GM23338 (cell line): ENCODE measurements around the gene PAM16. TPM values are rescaled to one million over a fixed set of nuclear protein-coding genes. Genes with fewer than 3 reads are reported as not detected.

Source experiments
- ATAC-seq: fragments of 200-7000 bp; cut with Tn5 transposase; 3 replicates; pipeline ENCODE4 v1.9.1; 2020
- DNase-seq: peaks from one replicate; pipeline ENCODE4 v3.0.0-alpha.2; 2015; ENCODE audit warnings: low spot score
- H2AFZ ChIP-seq: fragments of 200-600 bp; sonication (generic); 2 replicates; pipeline ENCODE4 v1.8.0; 2016; ENCODE audit warnings: antibody characterized with exemption, mild to moderate bottlenecking, moderate library complexity
- H3F3A ChIP-seq: fragments of 200-600 bp; sonication (generic); replicated peaks from 2 replicates; pipeline ENCODE4 v1.8.0; 2017; ENCODE audit warnings: antibody characterized with exemption, mixed run types, low read depth
- H3K27ac ChIP-seq: fragments of 200-600 bp; sonication (generic); 2 replicates; pipeline ENCODE4 v1.6.1; 2016; ENCODE audit warnings: low read depth
- H3K27me3 ChIP-seq: fragments of 200-600 bp; sonication (generic); 2 replicates; pipeline ENCODE4 v1.8.0; 2016; ENCODE audit warnings: mild to moderate bottlenecking, mixed run types, moderate library complexity; ENCODE audit not compliant: insufficient read depth
- H3K36me3 ChIP-seq: fragments of 200-600 bp; sonication (generic); 2 replicates; pipeline ENCODE4 v1.8.0; 2016; ENCODE audit warnings: mild to moderate bottlenecking; ENCODE audit not compliant: insufficient read depth
- H3K4me1 ChIP-seq: fragments of 200-600 bp; sonication (generic); 2 replicates; pipeline ENCODE4 v1.8.0; 2016; ENCODE audit warnings: mild to moderate bottlenecking, moderate library complexity; ENCODE audit not compliant: insufficient read depth
- H3K4me2 ChIP-seq: fragments of 200-600 bp; sonication (generic); 2 replicates; pipeline ENCODE4 v1.7.1; 2017; ENCODE audit warnings: mixed run types
- H3K4me3 ChIP-seq: fragments of 200-600 bp; sonication (generic); 2 replicates; pipeline ENCODE4 v1.6.1; 2016; ENCODE audit warnings: mixed run types
- H3K79me2 ChIP-seq: fragments of 200-600 bp; sonication (generic); replicated peaks from 2 replicates; pipeline ENCODE4 v1.8.0; 2017; ENCODE audit warnings: mild to moderate bottlenecking; ENCODE audit not compliant: insufficient read depth
- H3K9me2 ChIP-seq: fragments of 200-600 bp; sonication (generic); 2 replicates; pipeline ENCODE4 v1.8.0; 2017; ENCODE audit not compliant: insufficient read depth
- H4K20me1 ChIP-seq: fragments of 200-600 bp; sonication (generic); replicated peaks from 2 replicates; pipeline ENCODE4 v1.8.0; 2017; ENCODE audit warnings: mild to moderate bottlenecking; ENCODE audit not compliant: insufficient read depth
- H3K27ac Mint-ChIP-seq: 2 replicates; pipeline ENCODE4 v1.8.0; 2020; ENCODE audit warnings: inconsistent platforms, mild to moderate bottlenecking, moderate library complexity, mixed read lengths
- H3K27me3 Mint-ChIP-seq: 3 replicates; pipeline ENCODE4 v1.8.0; 2022; ENCODE audit warnings: low read depth, mild to moderate bottlenecking, moderate library complexity, mixed read lengths, inconsistent platforms; ENCODE audit not compliant: insufficient read depth, poor library complexity
- H3K36me3 Mint-ChIP-seq: 3 replicates; pipeline ENCODE4 v1.8.0; 2021; ENCODE audit warnings: low read depth, mild to moderate bottlenecking, inconsistent platforms, moderate library complexity, mixed read lengths
- H3K4me1 Mint-ChIP-seq: 3 replicates; pipeline ENCODE4 v1.8.0; 2020; ENCODE audit warnings: mild to moderate bottlenecking, inconsistent platforms, mixed read lengths
- H3K4me3 Mint-ChIP-seq: 3 replicates; pipeline ENCODE4 v1.8.0; 2021; ENCODE audit warnings: moderate library complexity, mild to moderate bottlenecking, inconsistent platforms, mixed read lengths
- H3K9me3 Mint-ChIP-seq: 3 replicates; pipeline ENCODE4 v1.8.0; 2020; ENCODE audit warnings: moderate library complexity, mild to moderate bottlenecking, inconsistent platforms, mixed read lengths
- EZH2 ChIP-seq: fragments of 200-600 bp; sonication (generic); IDR thresholded peaks from one replicate; pipeline ENCODE4 v1.8.0; 2017; ENCODE audit warnings: antibody characterized with exemption, mild to moderate bottlenecking, low read depth; ENCODE audit not compliant: unreplicated experiment
- JUNB ChIP-seq: IDR thresholded peaks from one replicate; pipeline ENCODE4 v1.6.1; 2016; ENCODE audit warnings: antibody characterized with exemption; ENCODE audit not compliant: unreplicated experiment
- NANOG ChIP-seq: IDR thresholded peaks from 2 replicates; pipeline ENCODE4 v1.6.1; 2016; ENCODE audit warnings: antibody characterized with exemption, borderline replicate concordance
- POLR2AphosphoS5 ChIP-seq: IDR thresholded peaks from 2 replicates; pipeline ENCODE4 v1.6.1; 2016; ENCODE audit warnings: antibody characterized with exemption, low read depth
- ZNF114 ChIP-seq: fragments of 250-450 bp; sonication (Bioruptor Pico); IDR thresholded peaks from 2 replicates; pipeline ENCODE4 v1.5.0; 2020; ENCODE audit warnings: mild to moderate bottlenecking, moderate library complexity
- polyA plus RNA-seq: library from polyadenylated mRNA; unstranded; fragments of >200 nt; fragmentation: Nextera tagmentation; extraction: Ambion mirVana; gene quantifications from 2 replicates; pipeline ENCODE4 v1.2.1, GENCODE V29; 2016
- total RNA-seq: library from RNA; depleted of rRNA; stranded (reverse); fragments of >200 nt; shearing (Covaris generic); gene quantifications from 2 replicates; pipeline ENCODE4 v1.2.3, GENCODE V29; 2014
- TF ChIP-seq, protein P1 (sequence below), 2 experiments: fragments of 200-600 bp in 1 of 2; sonication (generic) in 1 of 2; conservative IDR thresholded peaks; 2 replicates each; pipeline versions ENCODE4 v1.5.1 to v1.6.1; 2016 to 2017; ENCODE audit warnings: antibody characterized with exemption in 2 of 2, low read depth in 2 of 2, mild to moderate bottlenecking in 2 of 2, moderate library complexity in 1 of 2
- TF ChIP-seq, protein P2 (sequence below): IDR thresholded peaks from one replicate; pipeline ENCODE4 v1.6.1; 2018; ENCODE audit warnings: antibody characterized with exemption; ENCODE audit not compliant: unreplicated experiment
- TF ChIP-seq, protein P3 (sequence below): IDR thresholded peaks from 2 replicates; pipeline ENCODE4 v1.6.1; 2016; ENCODE audit warnings: antibody characterized with exemption

Gene PAM16
- total and polyA plus RNA-seq, 2 experiments from 2014 or later: 84.1 to 283 TPM

DNA sequence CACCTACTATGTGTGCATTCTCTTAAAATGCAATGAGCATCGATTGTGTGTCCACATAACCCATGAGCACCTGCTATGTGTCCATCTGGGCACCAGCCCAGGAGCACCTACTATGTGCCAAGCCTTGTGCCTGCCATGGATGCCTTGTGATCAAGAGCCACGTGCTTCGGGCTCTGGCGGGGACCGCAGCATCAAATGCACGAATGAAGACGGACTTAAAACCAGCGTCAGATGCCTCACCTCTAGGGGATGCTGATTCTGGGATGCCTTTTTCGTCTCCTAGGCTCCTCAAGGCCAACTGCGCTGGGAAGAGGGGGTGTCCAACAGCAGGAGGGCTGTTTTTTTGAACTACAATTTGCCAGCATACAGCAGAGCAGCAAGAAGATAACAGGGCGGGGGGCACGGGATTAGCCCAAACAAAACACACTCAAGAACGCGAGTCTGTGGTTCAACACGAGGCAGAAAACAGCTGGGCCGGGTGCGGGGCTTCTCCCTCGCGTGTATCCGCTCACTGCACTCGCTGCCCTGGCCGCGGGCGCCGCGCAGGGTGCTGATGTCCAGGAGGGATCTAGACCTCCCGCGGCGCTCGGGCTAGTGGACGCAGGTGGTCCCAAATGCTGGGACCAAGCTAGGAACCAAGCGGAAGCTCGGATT is 36.5 kb downstream of the PAM16 start:
- TF ChIP-seq ZNF114 (CRISPR knock-in tag): no peak
- TF ChIP-seq EZH2: no peak
- TF ChIP-seq, protein P1, sequence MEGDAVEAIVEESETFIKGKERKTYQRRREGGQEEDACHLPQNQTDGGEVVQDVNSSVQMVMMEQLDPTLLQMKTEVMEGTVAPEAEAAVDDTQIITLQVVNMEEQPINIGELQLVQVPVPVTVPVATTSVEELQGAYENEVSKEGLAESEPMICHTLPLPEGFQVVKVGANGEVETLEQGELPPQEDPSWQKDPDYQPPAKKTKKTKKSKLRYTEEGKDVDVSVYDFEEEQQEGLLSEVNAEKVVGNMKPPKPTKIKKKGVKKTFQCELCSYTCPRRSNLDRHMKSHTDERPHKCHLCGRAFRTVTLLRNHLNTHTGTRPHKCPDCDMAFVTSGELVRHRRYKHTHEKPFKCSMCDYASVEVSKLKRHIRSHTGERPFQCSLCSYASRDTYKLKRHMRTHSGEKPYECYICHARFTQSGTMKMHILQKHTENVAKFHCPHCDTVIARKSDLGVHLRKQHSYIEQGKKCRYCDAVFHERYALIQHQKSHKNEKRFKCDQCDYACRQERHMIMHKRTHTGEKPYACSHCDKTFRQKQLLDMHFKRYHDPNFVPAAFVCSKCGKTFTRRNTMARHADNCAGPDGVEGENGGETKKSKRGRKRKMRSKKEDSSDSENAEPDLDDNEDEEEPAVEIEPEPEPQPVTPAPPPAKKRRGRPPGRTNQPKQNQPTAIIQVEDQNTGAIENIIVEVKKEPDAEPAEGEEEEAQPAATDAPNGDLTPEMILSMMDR (conservative IDR thresholded peaks at IDR 0.05; ENCODE audit: low read depth in 2 of 2): 0 out of 4 replicates have a peak, but pooled peaks of 1 of the 2 experiments have one; percentile 18
- TF ChIP-seq NANOG: no peak
- H3K9me3 Mint-ChIP-seq: peaks cover 3% of the 10 kb centered on the region; the same call in 1 of the 3 replicates
- peak; percentile 72 for DNase-seq
- H3K4me3 ChIP-seq: peak overlapping the region; percentile 73
- no peaks in the 10 kb centered on the region; the same call in 2 of the 3 replicates for H3K36me3 Mint-ChIP-seq
- H3K4me1 ChIP-seq: peaks cover 37% of the 10 kb centered on the region
- H3K27ac ChIP-seq: peak overlapping the region; percentile 79; the same call in 1 of the 2 replicates
- no peaks in the 10 kb centered on the region for H3K36me3 ChIP-seq
- H3K27me3 ChIP-seq: peaks cover 19% of the 10 kb centered on the region
- peak overlapping the region; percentile 24; the same call in 1 of the 2 replicates for H3K27ac Mint-ChIP-seq
- H3K4me2 ChIP-seq: peak overlapping the region; percentile 93
- peak; percentile 10 for ATAC-seq
- H3K27me3 Mint-ChIP-seq: peaks cover 24% of the 10 kb centered on the region
- H3K4me1 Mint-ChIP-seq: peaks cover 23% of the 10 kb centered on the region
- H4K20me1 ChIP-seq: peaks cover 16% of the 10 kb centered on the region; the same call in 1 of the 2 replicates
- H3K79me2 ChIP-seq: peaks cover 28% of the 10 kb centered on the region
- H3F3A ChIP-seq: peaks cover 25% of the 10 kb centered on the region
- no peaks in the 10 kb centered on the region for H3K9me2 ChIP-seq
- peak overlapping the region; percentile 28 for H2AFZ ChIP-seq
- peak overlapping the region; percentile 85 for H3K4me3 Mint-ChIP-seq

DNA sequence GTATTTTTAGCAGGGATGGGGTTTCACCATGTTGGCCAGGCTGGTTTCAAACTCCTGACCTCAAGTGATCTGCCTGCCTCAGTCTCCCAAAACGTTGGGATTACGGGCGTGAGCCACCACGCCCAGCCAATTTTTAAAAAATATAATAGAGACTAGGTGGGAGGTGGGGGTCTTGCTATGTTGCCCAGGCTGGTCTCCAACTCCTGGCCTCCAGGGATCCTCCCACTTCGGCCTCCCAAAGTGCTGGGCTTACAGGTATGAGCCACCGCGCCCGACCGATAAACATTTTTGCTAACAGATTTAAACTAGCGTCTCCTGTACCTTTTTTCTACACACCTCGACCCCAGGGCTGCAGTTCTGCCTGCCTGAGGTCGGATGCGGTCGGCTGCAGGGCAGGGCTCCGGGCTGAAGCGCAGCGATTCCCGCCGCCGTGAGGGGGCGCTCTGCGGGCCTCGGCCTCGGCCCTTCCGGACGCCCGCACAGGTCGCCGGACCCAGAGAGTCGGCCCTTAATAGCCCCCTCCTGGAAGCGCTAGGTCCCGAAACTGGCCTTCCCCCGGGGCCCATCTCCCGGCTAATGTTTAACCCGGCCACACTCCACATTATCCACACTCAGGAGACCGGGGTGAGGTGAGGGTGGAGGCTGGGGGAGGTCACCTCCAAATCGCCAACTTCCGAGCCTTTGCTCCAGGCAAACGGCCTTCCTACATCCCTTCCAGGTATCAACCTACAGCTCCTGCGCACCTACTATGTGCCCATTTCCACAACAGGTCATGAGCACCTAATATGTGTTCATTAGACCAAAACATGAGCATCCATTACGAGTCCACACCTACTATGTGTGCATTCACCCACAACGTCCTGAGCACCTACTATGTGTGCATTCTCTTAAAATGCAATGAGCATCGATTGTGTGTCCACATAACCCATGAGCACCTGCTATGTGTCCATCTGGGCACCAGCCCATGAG is 37.3 kb downstream of the PAM16 start:
- Histone ChIP-seq H3K79me2 (peaks cover 20% of the 10 kb centered on the region), H4K20me1 (peaks cover 16% of the 10 kb centered on the region; the same call in 1 of the 2 replicates), H3K9me2 (no peaks in the 10 kb centered on the region), H3K4me1 (peaks cover 28% of the 10 kb centered on the region), H3F3A (peaks cover 33% of the 10 kb centered on the region), H3K4me3 (peak overlapping the region; percentile 73), H2AFZ (no peak overlapping the region), H3K36me3 (no peaks in the 10 kb centered on the region), H3K4me2 (peak overlapping the region; percentile 93), H3K27ac (no peak overlapping the region), H3K27me3 (peaks cover 19% of the 10 kb centered on the region)
- Mint-ChIP-seq H3K27me3 (peaks cover 25% of the 10 kb centered on the region), H3K4me1 (peaks cover 28% of the 10 kb centered on the region), H3K4me3 (peak overlapping the region; percentile 85), H3K9me3 (peaks cover 3% of the 10 kb centered on the region; the same call in 1 of the 3 replicates), H3K36me3 (no peaks in the 10 kb centered on the region; the same call in 2 of the 3 replicates), H3K27ac (no peak overlapping the region)
- ATAC-seq (peak; percentile 47), DNase-seq (peak; percentile 86)
- no peak for TF ChIP-seq ZNF114 (CRISPR knock-in tag)
- TF ChIP-seq, protein P2, sequence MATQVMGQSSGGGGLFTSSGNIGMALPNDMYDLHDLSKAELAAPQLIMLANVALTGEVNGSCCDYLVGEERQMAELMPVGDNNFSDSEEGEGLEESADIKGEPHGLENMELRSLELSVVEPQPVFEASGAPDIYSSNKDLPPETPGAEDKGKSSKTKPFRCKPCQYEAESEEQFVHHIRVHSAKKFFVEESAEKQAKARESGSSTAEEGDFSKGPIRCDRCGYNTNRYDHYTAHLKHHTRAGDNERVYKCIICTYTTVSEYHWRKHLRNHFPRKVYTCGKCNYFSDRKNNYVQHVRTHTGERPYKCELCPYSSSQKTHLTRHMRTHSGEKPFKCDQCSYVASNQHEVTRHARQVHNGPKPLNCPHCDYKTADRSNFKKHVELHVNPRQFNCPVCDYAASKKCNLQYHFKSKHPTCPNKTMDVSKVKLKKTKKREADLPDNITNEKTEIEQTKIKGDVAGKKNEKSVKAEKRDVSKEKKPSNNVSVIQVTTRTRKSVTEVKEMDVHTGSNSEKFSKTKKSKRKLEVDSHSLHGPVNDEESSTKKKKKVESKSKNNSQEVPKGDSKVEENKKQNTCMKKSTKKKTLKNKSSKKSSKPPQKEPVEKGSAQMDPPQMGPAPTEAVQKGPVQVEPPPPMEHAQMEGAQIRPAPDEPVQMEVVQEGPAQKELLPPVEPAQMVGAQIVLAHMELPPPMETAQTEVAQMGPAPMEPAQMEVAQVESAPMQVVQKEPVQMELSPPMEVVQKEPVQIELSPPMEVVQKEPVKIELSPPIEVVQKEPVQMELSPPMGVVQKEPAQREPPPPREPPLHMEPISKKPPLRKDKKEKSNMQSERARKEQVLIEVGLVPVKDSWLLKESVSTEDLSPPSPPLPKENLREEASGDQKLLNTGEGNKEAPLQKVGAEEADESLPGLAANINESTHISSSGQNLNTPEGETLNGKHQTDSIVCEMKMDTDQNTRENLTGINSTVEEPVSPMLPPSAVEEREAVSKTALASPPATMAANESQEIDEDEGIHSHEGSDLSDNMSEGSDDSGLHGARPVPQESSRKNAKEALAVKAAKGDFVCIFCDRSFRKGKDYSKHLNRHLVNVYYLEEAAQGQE: no peak
- TF ChIP-seq, protein P3, sequence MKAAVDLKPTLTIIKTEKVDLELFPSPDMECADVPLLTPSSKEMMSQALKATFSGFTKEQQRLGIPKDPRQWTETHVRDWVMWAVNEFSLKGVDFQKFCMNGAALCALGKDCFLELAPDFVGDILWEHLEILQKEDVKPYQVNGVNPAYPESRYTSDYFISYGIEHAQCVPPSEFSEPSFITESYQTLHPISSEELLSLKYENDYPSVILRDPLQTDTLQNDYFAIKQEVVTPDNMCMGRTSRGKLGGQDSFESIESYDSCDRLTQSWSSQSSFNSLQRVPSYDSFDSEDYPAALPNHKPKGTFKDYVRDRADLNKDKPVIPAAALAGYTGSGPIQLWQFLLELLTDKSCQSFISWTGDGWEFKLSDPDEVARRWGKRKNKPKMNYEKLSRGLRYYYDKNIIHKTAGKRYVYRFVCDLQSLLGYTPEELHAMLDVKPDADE: no peak
- no peak for TF ChIP-seq JUNB
- no peak for TF ChIP-seq EZH2
- TF ChIP-seq, protein P1 (conservative IDR thresholded peaks at IDR 0.05; ENCODE audit: low read depth in 2 of 2): peak; percentile 77 to 81
- TF ChIP-seq POLR2AphosphoS5: no peak
